GM12892 (cell line): ENCODE results near the gene ENTPD1.

Source experiments
- POLR2A ChIP-seq: IDR thresholded peaks from 2 replicates; pipeline ENCODE4 v1.6.1; 2011; ENCODE audit warnings: low read depth, low read length, control low read depth
- POLR2AphosphoS5 ChIP-seq: IDR thresholded peaks from 2 replicates; pipeline ENCODE4 v1.6.1; 2011; ENCODE audit warnings: low read depth, low read length, control low read depth

DNA sequence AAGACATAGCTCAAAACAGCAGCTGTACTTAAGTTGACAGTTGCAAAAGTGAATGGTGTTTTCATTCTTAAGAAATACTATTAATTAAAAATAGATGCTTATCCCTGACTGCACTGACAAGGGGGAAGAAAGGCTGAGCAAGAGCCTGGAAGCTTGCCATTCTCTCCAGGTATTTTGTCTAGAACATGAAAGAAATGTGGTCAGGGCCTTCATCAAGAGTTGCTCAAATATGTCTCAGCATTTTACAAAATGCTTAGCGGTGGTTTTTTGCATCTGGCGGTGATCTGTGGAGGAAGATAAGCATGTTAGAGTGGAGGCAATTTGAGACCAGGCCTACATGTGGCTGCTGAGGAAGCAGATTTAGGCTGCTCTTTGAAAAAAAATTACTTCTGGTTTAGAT is 105.4 kb downstream of the ENTPD1 start:
- no peak for TF ChIP-seq POLR2AphosphoS5
- no peak for TF ChIP-seq POLR2A
